IPS DF 6.9 (cell line): ENCODE measurements around the gene SP140L.
"Not testable (repeated sequence)": the region's sequence is repeated elsewhere in the genome, so short reads cannot be mapped to it uniquely, and the experiment has no call there.

ENCODE experiments used
- DNase-seq: peaks from one replicate; pipeline ENCODE4 v3.0.0-alpha.2; 2013; ENCODE audit warnings: low read depth, low spot score
- H3K27ac ChIP-seq: one replicate; pipeline ENCODE4 v1.5.1; 2013; ENCODE audit warnings: low read length, control low read depth
- H3K27me3 ChIP-seq: 2 replicates; pipeline ENCODE4 v1.6.1; 2013; ENCODE audit warnings: mild to moderate bottlenecking, low read length; ENCODE audit not compliant: control insufficient read depth, insufficient read depth
- H3K36me3 ChIP-seq: 2 replicates; pipeline ENCODE4 v1.6.1; 2013; ENCODE audit warnings: low read length; ENCODE audit not compliant: control insufficient read depth, insufficient read depth
- H3K4me1 ChIP-seq: 2 replicates; pipeline ENCODE4 v1.6.1; 2013; ENCODE audit warnings: low read length; ENCODE audit not compliant: control insufficient read depth, insufficient read depth
- H3K4me3 ChIP-seq: 2 replicates; pipeline ENCODE4 v1.5.1; 2013; ENCODE audit warnings: mild to moderate bottlenecking, low read length
- H3K9me3 ChIP-seq: 2 replicates; pipeline ENCODE4 v1.6.1; 2013; ENCODE audit warnings: low read length, inconsistent platforms; ENCODE audit not compliant: control insufficient read depth, insufficient read depth
- WGBS: extraction: QIAGEN DNeasy Blood & Tissue Kit; methylation state at CpG from one replicate; pipeline ENCODE4 v1.1.7; 2013; ENCODE audit warnings: mixed read lengths, missing lambda C conversion rate; ENCODE audit not compliant: insufficient read length, insufficient coverage; 5-methylcytosine and 5-hydroxymethylcytosine counted together

Gene SP140L

GRCh38 chr2:230408244-230408842 is 81.3 kb downstream of the SP140L start:
- Histone ChIP-seq H3K27me3 (peaks cover 7% of the 10 kb centered on the region; the same call in 1 of the 2 replicates), H3K9me3 (no peaks in the 10 kb centered on the region), H3K27ac (no peak overlapping the region), H3K4me1 (peaks cover 2% of the 10 kb centered on the region; the same call in 1 of the 2 replicates), H3K36me3 (no peaks in the 10 kb centered on the region), H3K4me3 (no peak overlapping the region)
- WGBS = no CpG with 5 or more reads among the region's 3 CpGs
- DNase-seq = no peak

DNA sequence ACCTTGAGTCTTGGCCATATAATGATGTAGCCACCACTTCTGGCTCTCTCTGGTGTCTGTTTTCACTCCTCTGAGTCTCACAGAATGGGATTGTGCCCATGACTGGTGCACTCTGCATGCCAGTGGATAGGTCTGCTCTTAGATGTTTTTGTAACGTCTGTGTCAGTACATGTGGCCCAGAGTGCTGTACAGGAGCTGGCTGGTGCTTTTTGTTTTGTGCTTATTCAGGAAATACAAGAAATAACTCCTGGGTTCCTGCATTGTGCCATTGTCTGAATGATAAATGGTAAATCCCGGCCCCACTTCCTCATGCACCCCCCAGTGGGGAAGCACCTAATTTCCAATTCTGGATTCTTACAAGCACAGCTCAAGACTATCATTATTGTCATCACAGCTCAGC is 82.3 kb downstream of the SP140L start:
- not testable (repeated sequence) for H3K4me1 ChIP-seq, H3K4me3 ChIP-seq, H3K27me3 ChIP-seq, H3K9me3 ChIP-seq, H3K27ac ChIP-seq, H3K36me3 ChIP-seq, DNase-seq
- no CpG with 5 or more reads among the region's 2 CpGs for WGBS

DNA sequence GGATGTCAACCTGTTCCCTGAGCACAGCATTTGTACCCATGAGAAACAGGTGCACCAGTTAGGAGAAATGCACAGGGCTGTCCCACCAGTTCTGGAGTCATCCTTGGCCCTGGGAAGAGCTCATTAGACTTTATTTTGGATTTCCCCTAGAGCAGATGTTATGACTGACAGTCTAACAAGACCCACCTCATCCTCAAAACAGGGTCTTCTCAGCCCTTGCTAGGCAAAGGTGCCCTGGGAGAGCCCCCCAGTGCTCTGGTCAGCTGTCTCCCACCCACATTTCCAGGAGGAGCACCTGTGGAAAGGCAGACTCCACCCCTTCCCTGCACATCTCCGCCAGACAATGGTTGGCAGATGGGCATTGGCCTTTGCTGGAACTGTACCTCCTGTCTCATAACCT is 83.3 kb downstream of the SP140L start:
- no peak overlapping the region for H3K27ac ChIP-seq
- DNase-seq = no peak
- no CpG with 5 or more reads among the region's 1 CpG for WGBS
- H3K36me3 ChIP-seq = no peaks in the 10 kb centered on the region
- peaks cover 2% of the 10 kb centered on the region; the same call in 1 of the 2 replicates for H3K4me1 ChIP-seq
- peaks cover 7% of the 10 kb centered on the region; the same call in 1 of the 2 replicates for H3K27me3 ChIP-seq
- H3K9me3 ChIP-seq = no peaks in the 10 kb centered on the region
- H3K4me3 ChIP-seq = no peak overlapping the region

DNA sequence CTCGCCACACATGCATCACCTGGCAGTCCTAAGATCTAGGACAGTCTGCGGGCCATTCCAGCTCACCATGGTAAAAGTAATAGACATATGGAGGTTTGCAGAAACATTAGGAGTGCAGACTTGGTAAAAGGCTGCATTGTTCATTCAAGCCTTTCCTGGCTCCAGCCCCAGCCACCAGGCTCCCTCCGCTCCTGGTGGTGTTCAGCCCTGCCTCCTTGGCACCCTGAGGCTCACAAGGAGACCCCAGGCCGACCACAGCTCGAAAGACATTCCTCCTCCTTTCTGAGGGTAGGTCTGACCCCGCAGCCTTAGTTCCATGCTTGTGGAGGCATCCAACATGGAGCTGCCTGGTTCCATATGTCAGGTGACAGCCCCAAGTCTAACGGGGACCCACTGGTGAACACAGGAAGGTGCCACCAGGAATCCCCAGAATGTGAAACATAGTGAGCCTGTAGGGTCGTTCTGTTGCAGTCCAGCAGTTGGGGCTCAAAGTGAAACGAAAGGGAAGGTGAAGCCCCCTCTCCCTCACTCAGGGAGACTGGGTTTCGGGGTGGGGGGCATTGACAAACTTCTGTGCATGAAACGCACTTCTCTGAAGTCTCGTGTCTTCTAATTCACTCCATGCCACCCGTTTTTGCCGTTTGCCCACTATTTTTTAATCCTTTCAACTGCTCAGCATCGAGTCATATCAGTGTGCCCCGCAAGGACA is 84.0 kb downstream of the SP140L start:
- Histone ChIP-seq H3K27ac (no peak overlapping the region), H3K4me1 (peaks cover 2% of the 10 kb centered on the region; the same call in 1 of the 2 replicates), H3K9me3 (no peaks in the 10 kb centered on the region), H3K4me3 (peak overlapping the region; percentile 9; the same call in 1 of the 2 replicates), H3K36me3 (no peaks in the 10 kb centered on the region), H3K27me3 (peaks cover 7% of the 10 kb centered on the region; the same call in 1 of the 2 replicates)
- no CpG with 5 or more reads among the region's 16 CpGs for WGBS
- no peak for DNase-seq

DNA sequence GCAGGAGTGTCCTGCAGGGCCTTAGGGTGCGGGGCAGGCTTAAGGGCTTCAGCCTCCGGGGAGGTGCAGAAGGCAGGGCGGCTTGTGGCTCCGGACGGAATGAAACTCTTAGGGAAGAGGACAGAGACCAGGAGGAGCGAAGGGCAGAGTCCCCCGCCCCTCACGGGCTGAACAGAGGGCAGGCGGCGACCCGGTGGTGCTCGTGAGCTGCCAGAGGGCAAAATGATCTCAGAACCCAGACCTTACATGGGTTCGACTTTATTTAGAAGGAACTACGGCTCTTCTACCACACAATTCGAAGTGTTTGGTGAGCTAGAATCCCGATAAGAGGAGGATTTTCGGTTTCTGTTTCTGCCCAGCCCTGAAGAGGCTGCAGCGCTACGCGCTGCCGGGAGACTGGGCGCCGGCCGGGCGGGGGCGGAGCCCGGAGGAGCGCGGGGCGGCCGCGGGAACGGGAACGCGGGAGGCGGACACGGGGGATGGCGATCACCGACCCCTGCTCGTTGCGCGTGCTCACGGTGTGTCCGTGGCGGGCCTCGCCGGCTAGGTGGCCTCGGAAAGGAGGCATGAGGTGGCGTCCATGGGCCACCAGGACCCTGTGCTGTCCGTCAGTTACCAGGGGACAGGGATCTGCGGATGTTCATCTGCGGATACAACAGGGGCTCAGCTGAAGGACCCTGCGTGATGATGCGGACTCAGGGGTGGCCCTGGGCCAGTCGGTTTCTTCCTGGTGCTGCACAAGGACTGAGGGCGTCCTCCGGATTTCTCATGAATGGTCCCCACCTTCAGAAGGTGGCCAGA is 84.8 kb downstream of the SP140L start:
- Histone ChIP-seq H3K4me1 (peaks cover 2% of the 10 kb centered on the region; the same call in 1 of the 2 replicates), H3K27ac (no peak overlapping the region), H3K9me3 (no peaks in the 10 kb centered on the region), H3K36me3 (no peaks in the 10 kb centered on the region), H3K27me3 (peaks cover 7% of the 10 kb centered on the region; the same call in 1 of the 2 replicates), H3K4me3 (peak overlapping the region; percentile 45)
- no CpG with 5 or more reads among the region's 57 CpGs for WGBS
- DNase-seq = no peak

DNA sequence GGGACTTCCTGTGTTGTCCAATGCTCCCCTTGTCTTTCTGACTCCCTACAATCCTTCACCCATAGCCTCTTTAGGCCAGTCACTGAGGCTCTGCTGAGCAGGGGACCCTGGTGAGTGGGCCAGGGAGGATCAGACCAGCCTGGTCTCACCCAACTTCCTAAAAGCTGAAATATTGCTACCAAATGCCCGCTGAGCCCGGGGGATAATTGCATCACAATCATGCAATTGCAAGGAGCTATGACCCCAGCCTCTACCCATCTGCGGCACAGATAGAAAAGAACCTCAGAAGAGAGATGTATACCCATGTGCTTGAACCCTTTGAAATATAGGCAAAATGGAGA is 85.3 kb downstream of the SP140L start:
- no CpG with 5 or more reads among the region's 3 CpGs for WGBS
- peaks cover 7% of the 10 kb centered on the region; the same call in 1 of the 2 replicates for H3K27me3 ChIP-seq
- H3K36me3 ChIP-seq = no peaks in the 10 kb centered on the region
- no peaks in the 10 kb centered on the region for H3K9me3 ChIP-seq
- no peak for DNase-seq
- H3K27ac ChIP-seq = no peak overlapping the region
- H3K4me3 ChIP-seq = no peak overlapping the region; the same call in 1 of the 2 replicates
- peaks cover 2% of the 10 kb centered on the region; the same call in 1 of the 2 replicates for H3K4me1 ChIP-seq

- Histone ChIP-seq H3K36me3 (no peaks in the 10 kb centered on the region), H3K27me3 (peaks cover 7% of the 10 kb centered on the region; the same call in 1 of the 2 replicates), H3K9me3 (no peaks in the 10 kb centered on the region), H3K4me1 (peaks cover 2% of the 10 kb centered on the region; the same call in 1 of the 2 replicates), H3K4me3 (no peak overlapping the region), H3K27ac (no peak overlapping the region)
- DNase-seq = no peak
- no CpG with 5 or more reads among the region's 9 CpGs for WGBS
Measured at GRCh38 chr2:230412846-230413245, 85.9 kb downstream of the SP140L start.

DNA sequence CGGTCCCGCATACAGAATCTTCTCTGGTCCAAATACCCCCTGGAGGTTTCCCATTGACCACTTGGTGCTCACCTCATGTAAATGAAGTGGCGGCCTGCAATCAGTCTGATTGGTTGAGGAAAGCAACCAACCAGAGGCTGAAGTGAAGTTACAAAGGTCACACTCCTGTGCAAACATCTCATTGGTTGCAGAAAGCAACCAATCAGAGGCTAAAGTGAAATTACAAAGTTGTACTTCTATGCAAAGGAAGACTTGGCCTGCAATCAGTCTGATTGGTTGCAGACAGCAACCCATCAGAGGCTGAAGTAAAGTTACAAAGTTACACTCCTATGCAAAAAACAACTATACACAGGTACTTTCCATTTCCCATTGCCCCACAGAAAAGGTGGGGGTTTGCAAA is 86.5 kb downstream of the SP140L start:
- Histone ChIP-seq H3K36me3 (no peaks in the 10 kb centered on the region), H3K4me3 (no peak overlapping the region), H3K27me3 (peaks cover 7% of the 10 kb centered on the region; the same call in 1 of the 2 replicates), H3K9me3 (no peaks in the 10 kb centered on the region), H3K27ac (no peak overlapping the region), H3K4me1 (peaks cover 2% of the 10 kb centered on the region; the same call in 1 of the 2 replicates)
- DNase-seq = no peak
- no CpG with 5 or more reads among the region's 3 CpGs for WGBS

GRCh38 chr2:230414302-230414701 is 87.3 kb downstream of the SP140L start:
- Histone ChIP-seq H3K9me3 (no peaks in the 10 kb centered on the region), H3K4me3 (no peak overlapping the region), H3K4me1 (peaks cover 2% of the 10 kb centered on the region; the same call in 1 of the 2 replicates), H3K27me3 (peaks cover 7% of the 10 kb centered on the region; the same call in 1 of the 2 replicates), H3K36me3 (no peaks in the 10 kb centered on the region), H3K27ac (no peak overlapping the region)
- WGBS = no CpG with 5 or more reads among the region's 6 CpGs
- no peak for DNase-seq

- WGBS = no CpG with 5 or more reads among the region's 12 CpGs
- no peak for DNase-seq
- Histone ChIP-seq H3K9me3 (no peaks in the 10 kb centered on the region), H3K4me3 (no peak within 1 kb of the TSS), H3K36me3 (no peaks in the 10 kb centered on the region), H3K4me1 (peaks cover 2% of the 10 kb centered on the region; the same call in 1 of the 2 replicates), H3K27me3 (peaks cover 5% of the 10 kb centered on the region; the same call in 1 of the 2 replicates), H3K27ac (no peak within 1 kb of the TSS)
Measured at GRCh38 chr2:230416061-230416721, 89.2 kb downstream of the SP140L start, which contains the start of gene SP100. TSS of gene SP100 (plus strand) at chr2:230416201. CDS start at chr2:230416297, 96 bp downstream.
